ENCODE data around the gene HAND1. TPM values are rescaled to one million over a fixed set of nuclear protein-coding genes. Genes with fewer than 3 reads are reported as not detected.
A peak's percentile ranks its signal among the peaks of the same experiment; 100 is the strongest.

HAND1 gene
- total and polyA plus RNA-seq, 2 donors (not counting 1 experiment from before 2014, with no cell fraction given): not detected

DNA sequence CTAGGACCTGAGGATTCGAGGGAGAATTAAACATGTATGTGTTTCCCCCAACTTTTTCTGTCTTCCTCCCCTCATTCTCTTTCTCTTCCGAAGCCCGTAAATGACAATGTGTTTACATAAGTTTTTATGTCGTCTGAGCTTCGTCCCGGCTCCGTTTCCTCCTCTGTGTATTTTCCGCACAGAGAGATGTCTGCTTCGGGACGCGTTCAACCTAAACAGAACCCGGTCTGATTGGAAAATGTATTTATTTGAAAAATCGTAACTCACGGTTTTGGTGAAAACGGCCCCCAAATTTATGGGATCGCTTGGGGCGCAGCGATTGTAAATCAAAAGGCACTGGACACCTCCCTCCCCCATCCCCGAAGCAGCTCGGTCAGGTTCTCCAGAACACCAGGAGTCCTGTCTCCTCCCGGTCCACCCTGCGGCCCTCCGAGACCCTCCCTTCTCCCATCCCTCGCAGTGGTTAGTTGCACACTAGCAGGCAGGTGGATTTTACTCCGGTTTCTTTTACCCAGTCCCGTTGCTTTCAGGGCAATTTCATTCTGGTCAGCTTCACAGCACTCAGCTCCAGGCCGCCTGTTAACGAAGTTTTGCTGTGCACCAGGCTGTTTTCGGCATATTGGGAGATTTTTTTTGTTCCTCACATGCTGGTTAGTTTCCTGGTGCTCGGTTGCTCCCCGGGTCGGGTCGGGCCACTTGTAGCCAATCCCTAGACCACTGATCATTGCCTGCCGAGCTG is 5.8 kb upstream of the HAND1 start:
- ChIA-PET CTCF (interaction anchor here (1.0 to 1.1 kb wide), 2 partner anchors 15 to 411 kb away, joined by 3 read pairs; no protein-coding TSS in a partner anchor), POLR2A (no interaction called here)
- H3K4me1 Mint-ChIP-seq: peaks cover 27% of the 10 kb centered on the region
- H4K20me1 ChIP-seq (ENCODE audit: control insufficient read depth, insufficient read depth, low read length, poor library complexity, severe bottlenecking): no peaks in the 10 kb centered on the region
- H3K4me2 ChIP-seq (replicated peaks; ENCODE audit: low read depth, low read length, poor library complexity, severe bottlenecking): peak overlapping the region; percentile 26
- H3K9me3 Mint-ChIP-seq (ENCODE audit: insufficient read depth): no peaks in the 10 kb centered on the region
- H3K9ac ChIP-seq (ENCODE audit: low read length): no peak overlapping the region
- peaks cover 0 to 91% (median 82%) of the 10 kb centered on the region in 4 experiments for H3K27me3 ChIP-seq (replicated peaks in 1 of 4; ENCODE audit: control extremely low read depth in 1 of 4, control insufficient read depth in 3 of 4, insufficient read depth in 4 of 4, low read length in 3 of 4)
- TF ChIP-seq, protein P1, sequence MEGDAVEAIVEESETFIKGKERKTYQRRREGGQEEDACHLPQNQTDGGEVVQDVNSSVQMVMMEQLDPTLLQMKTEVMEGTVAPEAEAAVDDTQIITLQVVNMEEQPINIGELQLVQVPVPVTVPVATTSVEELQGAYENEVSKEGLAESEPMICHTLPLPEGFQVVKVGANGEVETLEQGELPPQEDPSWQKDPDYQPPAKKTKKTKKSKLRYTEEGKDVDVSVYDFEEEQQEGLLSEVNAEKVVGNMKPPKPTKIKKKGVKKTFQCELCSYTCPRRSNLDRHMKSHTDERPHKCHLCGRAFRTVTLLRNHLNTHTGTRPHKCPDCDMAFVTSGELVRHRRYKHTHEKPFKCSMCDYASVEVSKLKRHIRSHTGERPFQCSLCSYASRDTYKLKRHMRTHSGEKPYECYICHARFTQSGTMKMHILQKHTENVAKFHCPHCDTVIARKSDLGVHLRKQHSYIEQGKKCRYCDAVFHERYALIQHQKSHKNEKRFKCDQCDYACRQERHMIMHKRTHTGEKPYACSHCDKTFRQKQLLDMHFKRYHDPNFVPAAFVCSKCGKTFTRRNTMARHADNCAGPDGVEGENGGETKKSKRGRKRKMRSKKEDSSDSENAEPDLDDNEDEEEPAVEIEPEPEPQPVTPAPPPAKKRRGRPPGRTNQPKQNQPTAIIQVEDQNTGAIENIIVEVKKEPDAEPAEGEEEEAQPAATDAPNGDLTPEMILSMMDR (IDR thresholded peaks at IDR 0.05): no peak
- TF ChIP-seq EZH2 (IDR thresholded peaks at IDR 0.05; ENCODE audit: borderline replicate concordance, insufficient read depth, low read depth, low read length, poor library complexity, severe bottlenecking): no peak
- DNase-seq: peak; percentile 39
- WGBS (ENCODE audit: insufficient coverage): 9% methylated on average over 22 of the region's 34 CpGs
- H3K79me2 ChIP-seq (ENCODE audit: control insufficient read depth, insufficient read depth, low read length): no peaks in the 10 kb centered on the region
- no peaks in the 10 kb centered on the region for H3K36me3 ChIP-seq (replicated peaks in 1 of 2; ENCODE audit: control extremely low read depth in 1 of 2, control insufficient read depth in 1 of 2, extremely low read depth in 1 of 2, insufficient read depth in 2 of 2, low read length in 1 of 2)
- H3K27me3 Mint-ChIP-seq: peaks cover 83% of the 10 kb centered on the region
- H2AFZ ChIP-seq (ENCODE audit: insufficient read depth, low read depth, low read length, poor library complexity, severe bottlenecking): no peak overlapping the region
- ATAC-seq (ENCODE audit: low read depth): no peak
- H3K27ac Mint-ChIP-seq: no peak overlapping the region
- no peak overlapping the region for H3K27ac ChIP-seq (ENCODE audit: low read length in 2 of 2)
- no peak overlapping the region for H3K4me3 Mint-ChIP-seq
- peaks cover 0 to 46% (median 9%) of the 10 kb centered on the region in 3 donors for H3K9me3 ChIP-seq (ENCODE audit: control extremely low read depth in 1 of 3, control insufficient read depth in 2 of 3, insufficient read depth in 1 of 3, low read length in 2 of 3)
- H3K4me3 ChIP-seq (ENCODE audit: control extremely low read depth in 1 of 5, extremely low read depth in 1 of 5, insufficient read depth in 1 of 5, low read depth in 2 of 5, low read length in 4 of 5): no peak overlapping the region
- peaks cover 25 to 32% of the 10 kb centered on the region in 2 donors for H3K4me1 ChIP-seq (ENCODE audit: control insufficient read depth in 2 of 2, insufficient read depth in 2 of 2, low read length in 2 of 2)
- intact Hi-C loops (cut with micrococcal nuclease): no loop called here
